ENCODE results near the gene ABCG5.

Gene ABCG5

DNA sequence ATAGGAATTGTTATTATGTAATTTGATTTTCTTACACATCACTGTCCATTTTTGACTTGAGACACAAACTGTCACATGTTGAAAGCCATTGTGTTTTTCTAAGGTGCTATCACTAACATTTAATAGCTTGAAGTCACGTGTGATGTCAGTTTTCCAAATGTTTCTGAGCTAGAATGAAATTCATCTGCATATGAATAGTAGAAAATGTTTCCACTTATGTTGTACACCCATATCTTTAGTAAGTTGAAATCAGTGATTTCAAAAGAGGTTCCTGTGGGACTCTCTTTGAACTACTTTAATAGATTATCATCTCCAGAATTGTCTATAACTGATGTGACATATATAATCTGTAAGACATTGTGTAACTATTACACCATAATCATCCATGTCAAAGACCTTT lies 27.8 kb downstream of the ABCG5 start:
- ChIA-PET POLR2A (no interaction called here), CTCF (no interaction called here)
- DNase-seq (ENCODE audit: extremely low spot score) = no peak
- TF ChIP-seq BHLHE40 (IDR thresholded peaks at IDR 0.05; ENCODE audit: borderline replicate concordance) (no peak), HDGF (IDR thresholded peaks at IDR 0.05; ENCODE audit: borderline replicate concordance) (no peak), NFRKB (IDR thresholded peaks at IDR 0.05) (no peak)
- TF ChIP-seq, protein P1, sequence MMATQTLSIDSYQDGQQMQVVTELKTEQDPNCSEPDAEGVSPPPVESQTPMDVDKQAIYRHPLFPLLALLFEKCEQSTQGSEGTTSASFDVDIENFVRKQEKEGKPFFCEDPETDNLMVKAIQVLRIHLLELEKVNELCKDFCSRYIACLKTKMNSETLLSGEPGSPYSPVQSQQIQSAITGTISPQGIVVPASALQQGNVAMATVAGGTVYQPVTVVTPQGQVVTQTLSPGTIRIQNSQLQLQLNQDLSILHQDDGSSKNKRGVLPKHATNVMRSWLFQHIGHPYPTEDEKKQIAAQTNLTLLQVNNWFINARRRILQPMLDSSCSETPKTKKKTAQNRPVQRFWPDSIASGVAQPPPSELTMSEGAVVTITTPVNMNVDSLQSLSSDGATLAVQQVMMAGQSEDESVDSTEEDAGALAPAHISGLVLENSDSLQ (IDR thresholded peaks at IDR 0.05) = no peak

DNA sequence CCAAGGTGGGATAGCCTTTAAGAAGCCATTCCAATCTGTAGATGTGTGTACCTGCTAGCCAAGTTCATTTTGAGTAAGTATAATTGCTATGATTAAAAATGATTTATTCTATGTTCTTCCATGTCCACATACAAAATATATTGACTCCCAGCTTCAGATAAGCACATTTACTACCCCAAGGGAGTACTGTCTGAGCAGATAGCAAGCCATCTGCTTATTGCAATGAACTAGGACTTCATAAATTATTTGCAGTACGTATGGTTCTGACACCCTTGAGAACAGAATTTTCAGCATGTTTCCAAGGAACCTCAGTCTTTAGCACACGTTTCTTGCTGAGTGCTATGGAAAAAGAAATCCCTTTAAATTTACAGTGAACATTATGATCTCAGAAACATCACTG lies 28.2 kb downstream of the ABCG5 start:
- CTCF ChIA-PET = no interaction called here
- TF ChIP-seq HDGF (IDR thresholded peaks at IDR 0.05; ENCODE audit: borderline replicate concordance) (no peak), FOXK2 (IDR thresholded peaks at IDR 0.05) (no peak), L3MBTL2 (conservative IDR thresholded peaks at IDR 0.05) (no peak), LEF1 (IDR thresholded peaks at IDR 0.05; ENCODE audit: borderline replicate concordance) (no peak), NFRKB (IDR thresholded peaks at IDR 0.05) (no peak), ZNF384 (IDR thresholded peaks at IDR 0.05) (no peak), FOXM1 (IDR thresholded peaks at IDR 0.05; ENCODE audit: borderline replicate concordance) (no peak), SP1 (IDR thresholded peaks at IDR 0.05) (no peak), FOXA1 (IDR thresholded peaks at IDR 0.05) (no peak), ARNT (IDR thresholded peaks at IDR 0.05) (no peak), CTBP1 (IDR thresholded peaks at IDR 0.05; ENCODE audit: borderline replicate concordance) (no peak), TARDBP (IDR thresholded peaks at IDR 0.05) (no peak), SUZ12 (IDR thresholded peaks at IDR 0.05) (no peak), BHLHE40 (IDR thresholded peaks at IDR 0.05; ENCODE audit: borderline replicate concordance) (no peak), ELF4 (IDR thresholded peaks at IDR 0.05) (no peak)
- TF ChIP-seq, protein P1 (IDR thresholded peaks at IDR 0.05) = no peak
- DNase-seq (ENCODE audit: extremely low spot score) = no peak
- POLR2A ChIA-PET = no interaction called here

DNA sequence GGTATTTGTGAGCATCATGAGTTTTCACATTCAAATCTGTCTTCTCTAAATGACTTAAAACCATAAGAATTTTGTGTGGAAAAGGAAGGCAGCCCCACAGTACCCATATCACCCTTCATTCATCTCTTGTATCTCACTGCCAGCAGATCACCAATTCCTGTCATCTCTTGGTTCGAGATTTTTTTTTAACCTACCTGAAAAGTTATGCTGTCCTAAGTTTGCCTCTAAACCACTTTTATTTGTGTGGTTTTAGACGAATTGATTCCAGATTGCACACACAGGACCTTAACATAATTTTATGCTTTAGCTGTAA lies 32.0 kb downstream of the ABCG5 start:
- ChIA-PET CTCF (no interaction called here), POLR2A (no interaction called here)
- TF ChIP-seq LEF1 (IDR thresholded peaks at IDR 0.05; ENCODE audit: borderline replicate concordance) (no peak), L3MBTL2 (conservative IDR thresholded peaks at IDR 0.05) (no peak), ARNT (IDR thresholded peaks at IDR 0.05) (no peak), NFRKB (IDR thresholded peaks at IDR 0.05) (no peak), TARDBP (IDR thresholded peaks at IDR 0.05) (no peak), SP1 (IDR thresholded peaks at IDR 0.05) (no peak), ZNF384 (IDR thresholded peaks at IDR 0.05) (no peak), FOXK2 (IDR thresholded peaks at IDR 0.05) (no peak), SUZ12 (IDR thresholded peaks at IDR 0.05) (no peak), ELF4 (IDR thresholded peaks at IDR 0.05) (no peak)
- TF ChIP-seq, protein P1 (IDR thresholded peaks at IDR 0.05) = no peak
- DNase-seq (ENCODE audit: extremely low spot score) = no peak

DNA sequence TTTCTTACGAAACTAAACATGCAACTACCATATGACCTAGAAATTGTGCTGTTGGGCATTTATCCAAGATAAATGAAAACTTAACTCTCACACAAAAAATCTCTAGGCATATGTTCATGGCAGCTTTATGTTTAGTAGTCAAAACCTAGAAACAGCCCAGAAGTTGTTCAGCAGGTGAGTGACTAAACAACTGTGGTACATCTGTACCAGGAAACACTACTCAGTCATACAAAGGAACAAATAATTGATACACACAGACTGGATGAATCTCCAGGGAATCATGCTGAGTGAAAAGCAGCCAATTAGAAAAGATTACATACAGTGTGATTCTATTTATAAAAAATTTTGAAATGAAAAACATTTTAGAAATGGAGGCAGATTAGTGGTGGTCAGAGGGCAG lies 35.5 kb downstream of the ABCG5 start:
- TF ChIP-seq L3MBTL2 (conservative IDR thresholded peaks at IDR 0.05) (no peak), HDGF (IDR thresholded peaks at IDR 0.05; ENCODE audit: borderline replicate concordance) (no peak), FOXA1 (IDR thresholded peaks at IDR 0.05) (no peak)
- CTCF ChIA-PET = no interaction called here
- POLR2A ChIA-PET = no interaction called here
- DNase-seq (ENCODE audit: extremely low spot score) = no peak

DNA sequence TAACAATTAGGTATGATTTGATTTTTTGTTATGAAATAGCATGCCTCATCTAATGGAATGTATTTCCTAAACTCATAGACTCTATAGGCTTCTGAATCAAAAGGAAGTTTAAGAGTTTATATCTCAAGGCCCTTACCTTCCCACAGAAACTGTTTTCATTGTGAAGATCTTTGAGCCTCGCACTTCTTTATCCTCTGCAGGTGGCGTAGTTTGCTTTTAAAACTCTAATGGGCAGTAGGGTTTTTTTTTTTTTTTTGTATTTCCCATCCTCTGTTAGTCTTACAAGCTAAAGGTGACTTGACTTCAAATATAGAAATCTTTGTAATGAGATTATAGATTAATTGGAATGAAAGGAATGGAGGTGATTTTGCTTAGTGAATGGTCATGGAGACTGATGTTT lies 36.5 kb downstream of the ABCG5 start:
- no peak for DNase-seq (ENCODE audit: extremely low spot score)
- ChIA-PET POLR2A (no interaction called here), CTCF (no interaction called here)
- TF ChIP-seq LEF1 (IDR thresholded peaks at IDR 0.05; ENCODE audit: borderline replicate concordance) = no peak
- no peak for TF ChIP-seq FOXM1 (IDR thresholded peaks at IDR 0.05; ENCODE audit: borderline replicate concordance)
- no peak for TF ChIP-seq ZNF384 (IDR thresholded peaks at IDR 0.05)

DNA sequence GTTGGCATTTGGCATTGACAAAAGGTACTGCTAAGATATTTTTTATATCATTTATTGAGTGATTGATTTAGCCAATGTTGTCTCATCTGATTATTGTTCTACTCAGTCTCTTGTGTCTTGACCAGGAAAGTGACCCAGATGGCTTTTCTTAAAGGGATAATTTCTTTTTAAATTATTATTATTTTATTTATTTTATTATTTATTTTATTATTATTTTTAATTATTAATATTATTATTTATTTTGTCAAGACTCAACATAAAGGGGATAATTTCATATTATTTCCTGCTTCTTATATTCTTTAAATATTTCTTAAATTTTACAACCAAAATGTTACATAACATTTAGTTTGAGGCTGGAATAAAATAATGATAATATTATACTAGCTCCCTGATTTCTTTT lies 37.7 kb downstream of the ABCG5 start:
- TF ChIP-seq TARDBP (IDR thresholded peaks at IDR 0.05) (no peak), CTBP1 (IDR thresholded peaks at IDR 0.05; ENCODE audit: borderline replicate concordance) (no peak), ELF4 (IDR thresholded peaks at IDR 0.05) (no peak), FOXK2 (IDR thresholded peaks at IDR 0.05) (no peak), BHLHE40 (IDR thresholded peaks at IDR 0.05; ENCODE audit: borderline replicate concordance) (no peak), HDGF (IDR thresholded peaks at IDR 0.05; ENCODE audit: borderline replicate concordance) (no peak), SP1 (IDR thresholded peaks at IDR 0.05) (no peak), ZNF384 (IDR thresholded peaks at IDR 0.05) (no peak), FOXM1 (IDR thresholded peaks at IDR 0.05; ENCODE audit: borderline replicate concordance) (no peak), ARNT (IDR thresholded peaks at IDR 0.05) (no peak), NFRKB (IDR thresholded peaks at IDR 0.05) (no peak), SUZ12 (IDR thresholded peaks at IDR 0.05) (no peak), LEF1 (IDR thresholded peaks at IDR 0.05; ENCODE audit: borderline replicate concordance) (no peak), FOXA1 (IDR thresholded peaks at IDR 0.05) (no peak), L3MBTL2 (conservative IDR thresholded peaks at IDR 0.05) (no peak)
- TF ChIP-seq, protein P1 (IDR thresholded peaks at IDR 0.05) = no peak
- no peak for DNase-seq (ENCODE audit: extremely low spot score)
- CTCF ChIA-PET = no interaction called here
- POLR2A ChIA-PET = no interaction called here
